Suprapubic skin (tissue), 4 donors: Measurements from ENCODE around the gene GNA15. TPM values are rescaled to one million over a fixed set of nuclear protein-coding genes. Genes with fewer than 3 reads are reported as not detected.

Experiments
- DNase-seq, 2 donors: peaks; one replicate each; pipeline ENCODE4 v3.0.0-alpha.2; 2019; ENCODE audit warnings: low spot score in 2 of 2
- H3K27ac ChIP-seq: fragments of 200-600 bp; sonication (generic); one replicate; pipeline ENCODE4 v1.5.1; 2019
- H3K27me3 ChIP-seq: fragments of 200-600 bp; sonication (generic); one replicate; pipeline ENCODE4 v1.5.1; 2019
- H3K36me3 ChIP-seq: fragments of 200-600 bp; sonication (generic); one replicate; pipeline ENCODE4 v1.5.1; 2019
- H3K4me1 ChIP-seq: fragments of 200-600 bp; sonication (generic); one replicate; pipeline ENCODE4 v1.5.1; 2019
- H3K4me3 ChIP-seq: fragments of 200-600 bp; sonication (generic); one replicate; pipeline ENCODE4 v1.5.1; 2019; ENCODE audit warnings: mild to moderate bottlenecking
- H3K9me3 ChIP-seq: fragments of 200-600 bp; sonication (generic); one replicate; pipeline ENCODE4 v1.5.1; 2019
- CTCF ChIP-seq, 2 donors: fragments of 200-600 bp in 1 of 2; fragments of 450-650 bp in 1 of 2; sonication (generic) in 1 of 2; IDR thresholded peaks; one replicate each; pipeline ENCODE4 v1.5.1; 2016 to 2019; ENCODE audit warnings: antibody characterized with exemption in 2 of 2, mild to moderate bottlenecking in 1 of 2, moderate library complexity in 1 of 2
- EP300 ChIP-seq: sonication (generic); formaldehyde crosslinking; IDR thresholded peaks from one replicate; pipeline ENCODE4 v1.6.1; 2017; ENCODE audit warnings: antibody characterized with exemption
- POLR2A ChIP-seq, 2 donors: fragments of 450-650 bp; IDR thresholded peaks; one replicate each; pipeline ENCODE4 v1.6.1; 2017; ENCODE audit warnings: antibody characterized with exemption in 2 of 2, mild to moderate bottlenecking in 2 of 2, moderate library complexity in 2 of 2
- POLR2AphosphoS5 ChIP-seq, 3 donors: sonication (generic); formaldehyde crosslinking; IDR thresholded peaks; one replicate each; pipeline ENCODE4 v1.6.1; 2017; ENCODE audit warnings: antibody characterized with exemption in 3 of 3
- WGBS: methylation state at CpG from one replicate; pipeline ENCODE4 v1.1.5; 2018; 5-methylcytosine and 5-hydroxymethylcytosine counted together
- total RNA-seq, 4 donors: library from RNA; depleted of rRNA; stranded (reverse); fragments of >200 nt; gene quantifications; one replicate each; pipeline ENCODE4 v1.1.0, GENCODE V29; 2016

The GNA15 gene
- total RNA-seq, 4 donors from 2014 or later = 29.9 to 117 (median 85.0) TPM

- H3K27me3 ChIP-seq = no peaks in the 10 kb centered on the region
- H3K36me3 ChIP-seq = no peaks in the 10 kb centered on the region
- H3K27ac ChIP-seq = peak overlapping the region; percentile 89
- H3K4me1 ChIP-seq = peaks cover 86% of the 10 kb centered on the region
- TF ChIP-seq POLR2A (IDR thresholded peaks at IDR 0.05) (no peak), CTCF (IDR thresholded peaks at IDR 0.05) (no peak), EP300 (no peak), POLR2AphosphoS5 (IDR thresholded peaks at IDR 0.05) (no peak)
- peak in 1 of 2 donors; percentile 65 for DNase-seq
- no peaks in the 10 kb centered on the region for H3K9me3 ChIP-seq
- WGBS = 76% methylated on average over 28 of the region's 29 CpGs
- H3K4me3 ChIP-seq = peak overlapping the region; percentile 90
These were observed 36.3 kb upstream of the GNA15 start for GRCh38 chr19:3099347-3100145.

GRCh38 chr19:3100331-3100730, 35.5 kb upstream of the GNA15 start:
- H3K4me3 ChIP-seq = no peak overlapping the region
- DNase-seq = no peak
- no peaks in the 10 kb centered on the region for H3K27me3 ChIP-seq
- peaks cover 85% of the 10 kb centered on the region for H3K4me1 ChIP-seq
- no peaks in the 10 kb centered on the region for H3K9me3 ChIP-seq
- TF ChIP-seq CTCF (IDR thresholded peaks at IDR 0.05) = no peak
- TF ChIP-seq POLR2A (IDR thresholded peaks at IDR 0.05) = no peak
- no peak for TF ChIP-seq EP300
- TF ChIP-seq POLR2AphosphoS5 (IDR thresholded peaks at IDR 0.05) = no peak
- no peaks in the 10 kb centered on the region for H3K36me3 ChIP-seq
- no peak overlapping the region for H3K27ac ChIP-seq
- 90% methylated on average over 8 of the region's 14 CpGs for WGBS

- Histone ChIP-seq H3K27me3 (no peaks in the 10 kb centered on the region), H3K36me3 (no peaks in the 10 kb centered on the region), H3K4me1 (peaks cover 85% of the 10 kb centered on the region), H3K4me3 (no peak overlapping the region), H3K27ac (no peak overlapping the region), H3K9me3 (no peaks in the 10 kb centered on the region)
- DNase-seq = no peak
- TF ChIP-seq POLR2AphosphoS5 (IDR thresholded peaks at IDR 0.05) = no peak
- no peak for TF ChIP-seq POLR2A (IDR thresholded peaks at IDR 0.05)
- no peak for TF ChIP-seq EP300
- TF ChIP-seq CTCF (IDR thresholded peaks at IDR 0.05) = no peak
- WGBS = 70% methylated on average over 4 of the region's 34 CpGs
These were observed 34.8 kb upstream of the GNA15 start for GRCh38 chr19:3100747-3101730.

- Histone ChIP-seq H3K4me1 (peaks cover 84% of the 10 kb centered on the region), H3K27ac (no peak overlapping the region), H3K36me3 (no peaks in the 10 kb centered on the region), H3K27me3 (no peaks in the 10 kb centered on the region), H3K9me3 (no peaks in the 10 kb centered on the region), H3K4me3 (no peak overlapping the region)
- no peak for DNase-seq
- TF ChIP-seq CTCF (IDR thresholded peaks at IDR 0.05) = no peak
- 79% methylated on average over 19 of the region's 34 CpGs for WGBS
These were observed 33.3 kb upstream of the GNA15 start for GRCh38 chr19:3102239-3103140.
